ENCODE results near the gene TESK2. TPM values are rescaled to one million over a fixed set of nuclear protein-coding genes. Genes with fewer than 3 reads are reported as not detected.

TESK2 gene
- total and polyA plus RNA-seq, 2 of the 13 experiments (the other 11 are each of a cell fraction or from before 2014, with no cell fraction given), result 5.5 to 9.6 TPM

- TF ChIP-seq, protein P1, sequence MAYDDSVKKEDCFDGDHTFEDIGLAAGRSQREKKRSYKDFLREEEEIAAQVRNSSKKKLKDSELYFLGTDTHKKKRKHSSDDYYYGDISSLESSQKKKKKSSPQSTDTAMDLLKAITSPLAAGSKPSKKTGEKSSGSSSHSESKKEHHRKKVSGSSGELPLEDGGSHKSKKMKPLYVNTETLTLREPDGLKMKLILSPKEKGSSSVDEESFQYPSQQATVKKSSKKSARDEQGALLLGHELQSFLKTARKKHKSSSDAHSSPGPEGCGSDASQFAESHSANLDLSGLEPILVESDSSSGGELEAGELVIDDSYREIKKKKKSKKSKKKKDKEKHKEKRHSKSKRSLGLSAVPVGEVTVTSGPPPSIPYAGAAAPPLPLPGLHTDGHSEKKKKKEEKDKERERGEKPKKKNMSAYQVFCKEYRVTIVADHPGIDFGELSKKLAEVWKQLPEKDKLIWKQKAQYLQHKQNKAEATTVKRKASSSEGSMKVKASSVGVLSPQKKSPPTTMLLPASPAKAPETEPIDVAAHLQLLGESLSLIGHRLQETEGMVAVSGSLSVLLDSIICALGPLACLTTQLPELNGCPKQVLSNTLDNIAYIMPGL (CRISPR knock-in tag; IDR thresholded peaks at IDR 0.05; ENCODE audit: borderline replicate concordance in 1 of 2, low read depth in 1 of 2), result 0 out of 4 replicates have a peak, but pooled peaks of 1 of the 2 experiments have one; percentile 16
- TF ChIP-seq HHEX (CRISPR knock-in tag; IDR thresholded peaks at IDR 0.05) (no peak), ZNF891 (CRISPR knock-in tag; IDR thresholded peaks at IDR 0.05) (no peak), HMG20A (CRISPR knock-in tag; IDR thresholded peaks at IDR 0.05; ENCODE audit: borderline replicate concordance) (no peak), ZNF598 (CRISPR knock-in tag; IDR thresholded peaks at IDR 0.05; ENCODE audit: borderline replicate concordance) (peak; percentile 57; the same call in 1 of the 2 replicates), ZNF552 (CRISPR knock-in tag; IDR thresholded peaks at IDR 0.05; ENCODE audit: borderline replicate concordance) (no peak), MEF2D (CRISPR knock-in tag; IDR thresholded peaks at IDR 0.05) (0 out of 2 replicates have a peak, but pooled peaks have one; percentile 23), NBN (conservative IDR thresholded peaks at IDR 0.05) (no peak), CEBPB (IDR thresholded peaks at IDR 0.05; ENCODE audit: borderline replicate concordance, low read depth, low read length) (peak; percentile 62; the same call in 1 of the 2 replicates), ATM (IDR thresholded peaks at IDR 0.05; ENCODE audit: borderline replicate concordance) (no peak), TEAD3 (CRISPR knock-in tag; optimal IDR thresholded peaks at IDR 0.05; ENCODE audit: borderline replicate concordance) (peak; percentile 21), ZNF644 (CRISPR knock-in tag; IDR thresholded peaks at IDR 0.05; ENCODE audit: low read depth) (peak; percentile 61; the same call in 1 of the 2 replicates), HNF4G (IDR thresholded peaks at IDR 0.05; ENCODE audit: borderline replicate concordance, low read depth, low read length) (peak; percentile 47; the same call in 1 of the 2 replicates), HNF4G (CRISPR knock-in tag; IDR thresholded peaks at IDR 0.05; ENCODE audit: borderline replicate concordance, low read depth) (no peak), FOSL2 (CRISPR knock-in tag; IDR thresholded peaks at IDR 0.05) (peak; percentile 46), ZFY (CRISPR knock-in tag; IDR thresholded peaks at IDR 0.05) (peak; percentile 39; the same call in 1 of the 2 replicates), ZNF460 (CRISPR knock-in tag; IDR thresholded peaks at IDR 0.05; ENCODE audit: borderline replicate concordance) (no peak), SRF (IDR thresholded peaks at IDR 0.05; ENCODE audit: low read depth, low read length) (no peak), ZNF431 (CRISPR knock-in tag; IDR thresholded peaks at IDR 0.05; ENCODE audit: borderline replicate concordance, low read depth) (no peak), NFE2L1 (CRISPR knock-in tag; IDR thresholded peaks at IDR 0.05; ENCODE audit: borderline replicate concordance) (no peak)
- TF ChIP-seq, protein P2, sequence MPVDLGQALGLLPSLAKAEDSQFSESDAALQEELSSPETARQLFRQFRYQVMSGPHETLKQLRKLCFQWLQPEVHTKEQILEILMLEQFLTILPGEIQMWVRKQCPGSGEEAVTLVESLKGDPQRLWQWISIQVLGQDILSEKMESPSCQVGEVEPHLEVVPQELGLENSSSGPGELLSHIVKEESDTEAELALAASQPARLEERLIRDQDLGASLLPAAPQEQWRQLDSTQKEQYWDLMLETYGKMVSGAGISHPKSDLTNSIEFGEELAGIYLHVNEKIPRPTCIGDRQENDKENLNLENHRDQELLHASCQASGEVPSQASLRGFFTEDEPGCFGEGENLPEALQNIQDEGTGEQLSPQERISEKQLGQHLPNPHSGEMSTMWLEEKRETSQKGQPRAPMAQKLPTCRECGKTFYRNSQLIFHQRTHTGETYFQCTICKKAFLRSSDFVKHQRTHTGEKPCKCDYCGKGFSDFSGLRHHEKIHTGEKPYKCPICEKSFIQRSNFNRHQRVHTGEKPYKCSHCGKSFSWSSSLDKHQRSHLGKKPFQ (CRISPR knock-in tag; IDR thresholded peaks at IDR 0.05; ENCODE audit: insufficient replicate concordance), result peak; percentile 89
- TF ChIP-seq, protein P3, sequence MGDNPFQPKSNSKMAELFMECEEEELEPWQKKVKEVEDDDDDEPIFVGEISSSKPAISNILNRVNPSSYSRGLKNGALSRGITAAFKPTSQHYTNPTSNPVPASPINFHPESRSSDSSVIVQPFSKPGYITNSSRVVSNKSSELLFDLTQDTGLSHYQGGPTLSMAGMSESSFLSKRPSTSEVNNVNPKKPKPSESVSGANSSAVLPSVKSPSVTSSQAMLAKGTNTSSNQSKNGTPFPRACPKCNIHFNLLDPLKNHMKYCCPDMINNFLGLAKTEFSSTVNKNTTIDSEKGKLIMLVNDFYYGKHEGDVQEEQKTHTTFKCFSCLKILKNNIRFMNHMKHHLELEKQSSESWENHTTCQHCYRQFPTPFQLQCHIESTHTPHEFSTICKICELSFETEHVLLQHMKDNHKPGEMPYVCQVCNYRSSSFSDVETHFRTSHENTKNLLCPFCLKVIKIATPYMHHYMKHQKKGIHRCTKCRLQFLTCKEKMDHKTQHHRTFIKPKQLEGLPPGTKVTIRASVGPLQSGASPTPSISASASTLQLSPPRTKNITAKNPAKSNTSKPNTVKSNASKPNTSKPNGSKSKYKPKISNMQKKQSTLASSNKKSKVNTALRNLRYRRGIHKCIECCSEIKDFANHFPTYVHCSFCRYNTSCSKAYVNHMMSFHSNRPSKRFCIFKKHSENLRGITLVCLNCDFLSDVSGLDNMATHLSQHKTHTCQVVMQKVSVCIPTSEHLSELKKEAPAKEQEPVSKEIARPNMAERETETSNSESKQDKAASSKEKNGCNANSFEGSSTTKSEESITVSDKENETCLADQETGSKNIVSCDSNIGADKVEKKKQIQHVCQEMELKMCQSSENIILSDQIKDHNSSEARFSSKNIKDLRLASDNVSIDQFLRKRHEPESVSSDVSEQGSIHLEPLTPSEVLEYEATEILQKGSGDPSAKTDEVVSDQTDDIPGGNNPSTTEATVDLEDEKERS (CRISPR knock-in tag; IDR thresholded peaks at IDR 0.05), result 0 out of 2 replicates have a peak, but pooled peaks have one; percentile 21
These were observed 193.2 kb downstream of the TESK2 start (continued) for GRCh38 chr1:45297666-45298356.
